Renal pelvis (tissue), 12 donors: Measurements from ENCODE around the gene ZNF530. TPM values are rescaled to one million over a fixed set of nuclear protein-coding genes. Genes with fewer than 3 reads are reported as not detected.

Experiments
- DNase-seq: peaks from one replicate; pipeline ENCODE4 v3.0.0-alpha.2; 2013
- long read RNA-seq, 16 experiments: transcript quantifications; one replicate each; lab custom pipeline, GENCODE V29; 2026
- polyA plus RNA-seq, 3 donors: library from polyadenylated mRNA; unstranded; fragments of 120-200 nt; gene quantifications; one replicate each; pipeline ENCODE4 v1.2.1, GENCODE V29; 2013; ENCODE audit not compliant: insufficient read length in 3 of 3

Gene ZNF530
- 1 to 10 TPM; 4.6 to 7.7 (median 6.7) TPM for polyA plus RNA-seq
- long read RNA-seq, donor 1, partial matches to known transcripts = 0 of 1 reads
- long read RNA-seq, donor 1, other reads (novel, unspliced or antisense) = 0 of 1 reads
- long read RNA-seq, donor 2, full-length matches to known transcripts = 4 of 4 reads
- long read RNA-seq, donor 2, partial matches to known transcripts = 0 of 4 reads
- long read RNA-seq, donor 2, other reads (novel, unspliced or antisense) = 0 of 4 reads
- long read RNA-seq, donor 3, full-length matches to known transcripts = 5 of 5 reads
- long read RNA-seq, donor 3, partial matches to known transcripts = 0 of 5 reads
- long read RNA-seq, donor 3, other reads (novel, unspliced or antisense) = 0 of 5 reads
- long read RNA-seq, donor 4, full-length matches to known transcripts = 2 of 2 reads
- long read RNA-seq, donor 4, partial matches to known transcripts = 0 of 2 reads
- long read RNA-seq, donor 4, other reads (novel, unspliced or antisense) = 0 of 2 reads
- long read RNA-seq, donor 5 = 0 reads
- long read RNA-seq, donor 6, full-length matches to known transcripts = 5 of 5 reads
- long read RNA-seq, donor 6, partial matches to known transcripts = 0 of 5 reads
- long read RNA-seq, donor 6, other reads (novel, unspliced or antisense) = 0 of 5 reads
- long read RNA-seq, donor 7, full-length matches to known transcripts = 3 of 3 reads
- long read RNA-seq, donor 7, partial matches to known transcripts = 0 of 3 reads
- long read RNA-seq, donor 7, other reads (novel, unspliced or antisense) = 0 of 3 reads
- long read RNA-seq, donor 8, full-length matches to known transcripts = 1 of 1 reads
- long read RNA-seq, donor 8, partial matches to known transcripts = 0 of 1 reads
- long read RNA-seq, donor 8, other reads (novel, unspliced or antisense) = 0 of 1 reads
- long read RNA-seq, donor 9, full-length matches to known transcripts = 5 of 5 reads
- long read RNA-seq, donor 9, partial matches to known transcripts = 0 of 5 reads
- long read RNA-seq, donor 9, other reads (novel, unspliced or antisense) = 0 of 5 reads
- long read RNA-seq, donor 10, full-length matches to known transcripts = 2 of 2 reads
- long read RNA-seq, donor 10, partial matches to known transcripts = 0 of 2 reads
- long read RNA-seq, donor 10, other reads (novel, unspliced or antisense) = 0 of 2 reads
- long read RNA-seq, donor 11, full-length matches to known transcripts = 4 of 4 reads
- long read RNA-seq, donor 11, partial matches to known transcripts = 0 of 4 reads
- long read RNA-seq, donor 11, other reads (novel, unspliced or antisense) = 0 of 4 reads
- long read RNA-seq, donor 12, full-length matches to known transcripts = 4 of 4 reads
- long read RNA-seq, donor 12, partial matches to known transcripts = 0 of 4 reads
- long read RNA-seq, donor 12, other reads (novel, unspliced or antisense) = 0 of 4 reads
- long read RNA-seq, donor 13, full-length matches to known transcripts = 5 of 5 reads
- long read RNA-seq, donor 13, partial matches to known transcripts = 0 of 5 reads
- long read RNA-seq, donor 13, other reads (novel, unspliced or antisense) = 0 of 5 reads
- long read RNA-seq, donor 14, full-length matches to known transcripts = 1 of 1 reads
- long read RNA-seq, donor 14, partial matches to known transcripts = 0 of 1 reads
- long read RNA-seq, donor 14, other reads (novel, unspliced or antisense) = 0 of 1 reads
- long read RNA-seq, donor 15, full-length matches to known transcripts = 4 of 4 reads
- long read RNA-seq, donor 15, partial matches to known transcripts = 0 of 4 reads
- long read RNA-seq, donor 15, other reads (novel, unspliced or antisense) = 0 of 4 reads
- long read RNA-seq, donor 16, full-length matches to known transcripts = 3 of 3 reads
- long read RNA-seq, donor 16, partial matches to known transcripts = 0 of 3 reads
- long read RNA-seq, donor 16, other reads (novel, unspliced or antisense) = 0 of 3 reads

- peak; percentile 94 for DNase-seq
Measured at GRCh38 chr19:57599761-57600383, at the start of gene ZNF530. TSS of gene ZNF530 (plus strand) at chr19:57599885. CDS start at chr19:57604346, 4,461 bp downstream.

DNA sequence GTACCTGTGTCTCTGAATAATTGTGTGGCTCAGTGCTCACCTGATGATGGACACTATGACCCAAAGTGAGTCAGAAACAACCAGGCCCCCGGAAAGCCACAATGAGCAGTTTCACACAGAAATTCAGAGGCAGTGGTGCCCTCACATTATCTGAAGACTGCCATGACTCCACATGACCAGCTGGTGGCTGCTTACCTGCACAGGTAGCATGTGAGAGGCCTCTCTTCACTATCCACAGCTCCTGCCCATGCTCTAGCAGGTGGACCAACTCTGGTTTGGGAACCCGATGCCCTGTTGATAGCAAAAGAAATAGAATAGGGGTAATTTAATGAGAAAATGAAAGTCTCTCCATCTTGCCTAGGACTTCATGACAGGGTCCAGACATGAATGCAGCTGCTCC, 47.3 kb upstream of the ZNF530 start:
- DNase-seq = no peak

- no peak for DNase-seq
Measured at GRCh38 chr19:57557659-57558058, 42.0 kb upstream of the ZNF530 start.

GRCh38 chr19:57558525-57558924, 41.2 kb upstream of the ZNF530 start:
- no peak for DNase-seq

GRCh38 chr19:57559008-57559403, 40.7 kb upstream of the ZNF530 start:
- no peak for DNase-seq

DNA sequence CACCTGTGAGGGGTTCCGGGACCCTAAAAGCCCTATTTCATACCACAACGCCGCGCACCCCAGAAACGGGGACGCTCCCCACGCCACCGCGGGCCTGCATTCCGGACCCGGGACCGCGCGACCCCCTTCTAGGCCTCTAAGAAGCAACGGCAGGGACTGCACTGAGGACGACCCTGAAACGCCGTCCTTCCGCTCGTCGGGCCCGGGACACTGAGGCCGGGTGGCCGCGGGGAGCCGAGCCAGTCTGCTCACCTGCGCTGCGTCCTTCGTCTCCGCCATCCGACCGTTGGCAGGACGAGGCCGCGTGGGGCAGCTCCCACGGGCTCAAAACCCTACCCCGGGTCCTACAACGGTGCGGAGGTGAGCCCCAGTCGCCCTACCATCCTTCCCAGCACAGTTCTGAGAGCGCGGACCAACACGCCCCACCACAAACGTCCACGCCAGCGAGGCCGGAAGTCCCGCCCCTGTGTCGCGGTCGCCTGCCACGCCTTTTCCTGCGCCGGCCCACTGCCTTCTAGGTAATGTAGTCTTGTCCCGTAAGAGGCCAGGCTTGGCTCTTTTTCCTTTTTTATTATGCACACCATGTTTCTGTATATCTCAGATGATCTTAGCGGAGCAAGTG, 40.2 kb upstream of the ZNF530 start, which contains the start of gene ZNF550:
Gene ZNF550, minus strand, starts transcription at position 460 of the 622 bp plus-strand sequence. Its CDS starts 181 bp downstream, at position 279.
- peak; percentile 88 for DNase-seq

DNA sequence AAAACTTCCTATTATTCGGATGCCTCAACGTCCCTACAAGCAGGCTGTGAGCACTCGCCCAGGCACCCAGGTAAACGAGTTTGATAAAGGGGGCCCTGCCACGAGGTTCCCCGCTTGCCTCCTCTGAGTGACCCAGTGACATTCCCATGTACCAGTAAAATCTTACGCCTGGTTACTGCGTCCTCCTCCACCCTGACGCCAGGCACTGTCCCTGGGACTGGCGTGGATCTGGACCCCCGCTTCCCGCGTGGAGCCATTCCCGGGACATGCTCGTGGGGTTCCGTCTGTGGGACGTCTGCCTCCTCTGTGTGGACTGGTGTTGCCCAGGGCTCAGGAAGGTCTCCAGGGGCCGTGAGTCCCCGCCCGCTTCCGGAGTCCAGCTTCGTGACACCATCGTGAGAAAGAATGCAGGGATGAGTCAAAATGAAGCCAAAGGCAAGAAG, 39.6 kb upstream of the ZNF530 start:
- DNase-seq = no peak

- no peak for DNase-seq
Measured at GRCh38 chr19:57563547-57563946, 36.1 kb upstream of the ZNF530 start.

- DNase-seq = no peak
Measured at GRCh38 chr19:57566396-57567265, 33.1 kb upstream of the ZNF530 start.

GRCh38 chr19:57570707-57571106, 29.0 kb upstream of the ZNF530 start:
- DNase-seq = no peak

DNA sequence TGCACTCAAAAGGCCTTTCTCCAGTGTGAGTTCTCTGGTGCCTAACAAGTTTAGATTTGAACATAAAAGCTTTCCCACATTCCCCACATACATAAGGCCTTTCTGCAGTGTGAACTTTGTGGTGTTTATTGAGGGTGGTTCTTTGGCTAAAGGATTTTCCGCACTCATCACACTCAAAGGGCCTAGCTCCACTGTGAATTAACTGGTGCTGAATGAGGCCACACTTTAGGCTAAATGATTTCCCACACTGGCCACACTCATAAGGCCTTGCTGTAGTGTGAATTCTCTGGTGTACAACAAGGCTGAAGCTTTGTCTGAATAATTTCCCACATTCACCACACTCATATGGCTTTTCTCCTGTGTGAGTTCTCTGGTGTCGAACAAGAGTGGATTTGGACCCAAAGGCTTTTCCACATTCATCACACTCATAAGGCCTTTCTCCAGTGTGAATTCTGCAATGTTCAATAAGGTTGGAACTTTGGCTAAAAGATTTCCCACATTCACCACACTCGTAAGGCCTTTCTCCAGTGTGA, 27.2 kb upstream of the ZNF530 start:
- no peak for DNase-seq

DNA sequence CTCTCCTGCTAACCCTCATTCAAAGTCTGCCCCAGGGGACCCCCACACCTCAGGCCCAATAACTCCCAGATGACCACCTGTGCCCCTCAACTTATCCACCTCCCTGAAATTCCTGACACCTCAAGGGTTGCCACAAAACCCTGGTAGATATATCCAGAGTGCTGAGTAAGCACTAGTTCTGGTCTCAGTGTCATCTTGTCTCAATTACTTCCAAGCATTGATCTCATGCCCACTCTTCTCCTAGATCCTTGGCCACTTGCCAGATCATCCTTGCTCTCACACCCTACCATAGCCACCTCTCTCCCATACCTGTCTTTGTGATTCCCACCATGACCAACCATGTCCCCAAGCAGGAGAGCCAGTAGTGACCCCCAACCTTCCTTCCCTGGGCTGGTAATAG, 23.0 kb upstream of the ZNF530 start:
- DNase-seq = no peak

DNA sequence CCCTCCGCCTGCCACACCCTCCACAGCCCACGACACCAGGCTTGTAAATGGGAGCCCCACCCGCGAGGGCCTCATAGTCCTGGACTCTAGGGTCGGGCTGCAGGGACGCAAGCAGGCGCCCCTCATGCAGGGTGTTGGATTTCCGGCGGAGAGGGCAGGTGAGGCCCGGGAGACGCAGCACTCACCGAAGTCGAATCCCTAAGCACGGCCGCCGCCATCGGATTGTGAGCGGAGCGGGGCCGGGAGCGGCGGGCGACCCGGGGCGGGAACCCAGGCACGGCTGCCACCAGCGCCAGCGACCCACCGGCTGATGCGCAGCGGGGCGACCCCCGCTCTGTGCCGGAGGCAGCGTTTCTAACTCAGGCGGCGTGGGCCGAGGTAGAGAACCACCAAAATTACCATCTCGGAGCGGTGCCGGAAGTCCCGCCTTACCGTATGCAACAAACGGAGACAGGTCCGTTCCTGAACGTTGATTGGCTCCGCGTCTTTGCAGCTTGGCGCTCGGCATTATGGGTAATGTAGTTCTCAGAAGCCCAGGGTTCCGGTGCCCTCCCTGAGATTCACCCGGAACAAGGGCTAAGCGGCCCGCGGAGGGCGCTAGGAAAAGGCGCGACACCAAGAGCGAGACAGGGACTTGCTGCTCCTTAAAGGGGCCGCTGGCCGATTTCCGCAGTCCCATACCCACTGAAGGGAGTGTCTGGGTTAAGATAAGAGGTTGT, 21.0 kb upstream of the ZNF530 start, which contains the start of gene ZNF416:
Gene ZNF416, minus strand, starts transcription at position 425 of the 719 bp plus-strand sequence. Its CDS starts 207 bp downstream, at position 218.
- DNase-seq = peak; percentile 99

DNA sequence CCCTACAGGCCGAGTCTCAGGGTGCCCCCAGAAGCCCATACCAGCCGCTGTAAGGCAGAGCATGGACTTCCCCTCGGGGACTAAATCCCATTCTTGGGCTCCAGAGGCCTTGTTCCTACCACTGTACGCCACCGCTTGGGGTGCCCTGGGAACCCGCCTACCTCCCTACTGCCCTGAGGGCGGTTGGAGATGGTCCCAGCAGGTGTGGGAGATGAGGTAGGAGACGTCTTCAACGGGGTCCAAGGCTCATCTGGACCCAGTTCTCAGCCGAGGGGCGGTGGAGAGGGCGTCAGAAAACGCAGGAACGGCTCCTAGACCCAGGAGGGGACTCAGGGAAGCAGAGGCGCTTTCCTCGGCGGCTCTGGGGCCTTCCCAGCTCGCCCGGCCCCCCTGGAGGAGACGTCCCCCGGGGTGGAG, 16.6 kb upstream of the ZNF530 start:
- DNase-seq = no peak

- DNase-seq = peak; percentile 98
Measured at GRCh38 chr19:57583521-57584416, 15.9 kb upstream of the ZNF530 start, which contains the start of gene ZIK1. TSS of gene ZIK1 (plus strand) at chr19:57584145. CDS start at chr19:57584357, 212 bp downstream.

DNA sequence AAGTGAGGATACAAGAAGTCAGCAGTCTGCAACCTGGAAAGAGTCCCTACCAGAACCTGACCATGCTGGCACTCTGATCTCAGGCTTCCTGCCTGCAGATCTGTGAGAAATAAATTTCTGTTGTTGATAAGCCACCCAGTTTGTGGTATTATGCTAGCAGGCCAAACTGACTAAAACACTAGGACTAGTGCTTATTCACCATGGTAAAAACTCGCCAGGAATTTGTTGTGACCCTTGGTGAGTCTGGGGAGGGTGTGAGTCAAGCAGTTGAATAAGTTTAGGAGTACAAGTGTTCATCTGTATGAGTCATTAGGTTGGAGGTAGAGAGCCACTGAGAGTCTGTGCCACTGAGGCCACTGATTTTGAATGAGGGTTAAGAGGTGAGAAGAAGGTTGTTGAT, 12.2 kb upstream of the ZNF530 start:
- DNase-seq = no peak
